Kidney tubule cell (primary cell): Measurements from ENCODE around the gene RPS6KB2.
"Not testable (repeated sequence)": the region's sequence is repeated elsewhere in the genome, so short reads cannot be mapped to it uniquely, and the experiment has no call there.

Source experiments
- DNase-seq: peaks from one replicate; pipeline ENCODE4 v3.0.0-alpha.2; 2018; ENCODE audit warnings: low spot score

RPS6KB2 gene

DNA sequence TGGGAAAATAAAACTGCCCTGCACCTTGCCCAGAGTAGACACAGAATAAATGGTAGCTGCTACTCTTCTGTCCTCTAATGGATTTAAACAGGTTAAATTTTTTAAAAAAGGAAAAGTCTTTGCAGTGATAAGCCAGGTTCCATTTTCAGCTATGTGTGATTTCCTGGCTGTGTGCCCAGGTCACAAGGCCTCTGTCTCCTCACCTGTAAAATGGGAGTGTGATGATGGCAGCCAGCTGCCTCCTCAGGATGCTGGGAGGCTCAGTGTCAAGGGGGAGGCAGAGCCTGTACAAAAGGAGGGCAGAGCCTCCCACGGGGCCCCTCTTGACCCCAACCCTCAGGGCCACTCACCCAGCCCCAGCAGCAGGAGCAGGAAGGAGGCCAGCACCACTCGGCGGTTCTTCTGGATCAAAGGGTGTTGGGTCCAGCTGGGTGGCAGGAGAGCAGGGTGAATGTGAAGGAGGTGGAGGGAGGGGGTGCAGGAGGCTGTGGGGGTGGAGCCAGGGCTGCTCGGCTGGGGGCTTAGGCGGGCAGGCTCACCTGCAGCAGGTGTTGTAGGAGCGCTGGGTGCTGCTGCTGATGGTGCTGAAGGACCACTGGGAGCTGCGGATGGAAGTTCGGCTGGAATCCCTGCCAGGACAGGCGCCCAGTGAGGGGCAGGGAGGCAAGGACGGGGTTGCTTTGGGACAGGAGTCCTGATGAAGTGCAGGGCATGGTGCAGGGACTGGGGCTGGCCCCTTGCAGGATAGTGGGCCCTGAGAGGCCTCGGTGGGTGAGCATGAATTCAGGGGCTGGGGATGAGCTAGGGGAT, 38.9 kb downstream of the RPS6KB2 start:
- no peak for DNase-seq

DNA sequence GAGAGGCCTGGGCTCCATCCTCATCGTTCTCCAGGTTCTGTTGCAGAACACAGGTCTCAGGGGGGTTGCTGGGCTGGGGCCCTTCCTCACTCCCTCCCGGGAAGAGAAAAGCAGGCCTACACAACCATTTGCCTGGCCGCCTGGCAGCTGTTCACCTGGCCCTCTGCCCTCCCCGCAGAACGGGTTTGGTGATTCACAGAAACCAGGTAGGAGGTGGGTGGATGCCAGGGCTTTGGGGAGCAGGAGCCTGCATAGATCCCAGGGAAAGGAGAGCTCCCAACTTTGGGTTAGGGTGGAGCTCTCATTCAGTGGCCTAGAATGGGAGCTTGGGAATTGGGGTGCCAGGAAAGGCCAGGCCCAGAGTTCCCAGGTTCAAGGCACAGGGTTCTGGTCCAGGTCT, 39.8 kb downstream of the RPS6KB2 start:
- peak; percentile 72 for DNase-seq

DNA sequence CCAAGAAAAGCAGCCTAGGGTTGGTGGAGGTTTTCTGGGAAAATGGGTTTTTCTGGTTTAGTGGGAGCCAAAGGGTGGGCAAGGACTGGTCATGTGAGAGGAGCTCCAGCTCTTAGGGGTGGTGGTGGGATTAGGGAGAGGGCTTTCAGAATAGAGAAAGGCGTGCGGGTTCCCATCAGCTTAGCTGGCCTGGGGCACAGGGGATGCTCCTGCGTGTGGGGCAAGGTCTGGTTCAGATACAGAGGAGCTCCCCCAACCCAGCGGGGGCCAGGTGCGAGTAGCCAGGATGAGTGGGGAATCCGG, 40.1 kb downstream of the RPS6KB2 start:
- no peak for DNase-seq

DNA sequence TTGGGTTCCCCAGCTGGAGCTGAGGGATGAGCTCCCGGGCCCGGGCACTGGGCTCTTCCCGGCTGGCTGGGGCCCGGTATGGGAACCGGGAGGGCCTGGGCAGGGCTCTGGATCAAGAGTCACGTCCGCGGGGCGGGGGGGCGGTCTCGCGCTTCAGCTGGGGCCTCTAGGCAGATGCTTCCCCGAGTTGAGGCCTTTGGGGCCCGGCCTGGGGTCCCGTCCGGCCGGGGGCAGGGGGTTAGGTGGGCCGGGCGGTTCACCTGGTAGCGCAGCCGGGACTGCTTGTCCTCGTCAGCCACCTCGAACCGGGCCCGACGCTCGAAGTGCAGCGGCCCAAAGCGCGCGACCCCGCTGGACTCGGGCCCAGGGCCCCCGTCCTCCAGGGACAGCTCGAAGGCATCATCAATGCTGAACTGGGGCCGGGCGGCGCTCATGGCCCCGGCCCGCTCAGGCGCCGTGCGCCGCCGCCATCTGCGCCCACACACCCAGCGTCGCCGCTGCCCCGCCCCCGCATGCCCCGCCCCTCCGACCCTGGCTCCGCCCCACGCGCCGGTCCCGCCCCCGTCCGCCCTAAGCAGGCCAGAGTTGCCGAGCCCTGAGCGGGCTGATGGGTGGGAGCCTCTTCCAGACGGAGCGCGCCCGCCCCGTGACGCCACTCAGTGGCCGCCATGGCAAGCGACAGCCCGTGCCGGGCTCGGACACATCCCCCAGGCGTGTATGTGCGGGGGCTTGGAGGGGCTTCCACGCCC, 40.6 kb downstream of the RPS6KB2 start, which contains the start of gene TMEM134:
TSS of gene TMEM134 (minus strand) at position 493 of the 749 bp plus-strand sequence. CDS start at position 434, 59 bp downstream.
- peak; percentile 92 for DNase-seq

DNA sequence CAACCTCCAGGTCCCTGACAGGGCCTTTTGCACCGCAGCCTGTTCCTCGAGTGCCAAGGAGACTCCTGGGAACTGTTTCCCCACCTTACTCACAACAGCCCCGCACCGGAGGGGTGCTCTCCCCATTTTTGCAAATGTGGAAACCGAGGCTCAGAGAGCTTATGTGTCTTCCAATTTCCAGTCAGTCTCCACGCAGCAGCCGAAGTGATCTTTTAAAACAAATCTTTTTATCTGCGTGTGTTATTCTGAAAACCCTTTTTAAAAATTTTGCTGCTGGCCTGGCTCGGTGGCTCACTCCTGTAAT, 41.2 kb downstream of the RPS6KB2 start:
- DNase-seq: no peak

DNA sequence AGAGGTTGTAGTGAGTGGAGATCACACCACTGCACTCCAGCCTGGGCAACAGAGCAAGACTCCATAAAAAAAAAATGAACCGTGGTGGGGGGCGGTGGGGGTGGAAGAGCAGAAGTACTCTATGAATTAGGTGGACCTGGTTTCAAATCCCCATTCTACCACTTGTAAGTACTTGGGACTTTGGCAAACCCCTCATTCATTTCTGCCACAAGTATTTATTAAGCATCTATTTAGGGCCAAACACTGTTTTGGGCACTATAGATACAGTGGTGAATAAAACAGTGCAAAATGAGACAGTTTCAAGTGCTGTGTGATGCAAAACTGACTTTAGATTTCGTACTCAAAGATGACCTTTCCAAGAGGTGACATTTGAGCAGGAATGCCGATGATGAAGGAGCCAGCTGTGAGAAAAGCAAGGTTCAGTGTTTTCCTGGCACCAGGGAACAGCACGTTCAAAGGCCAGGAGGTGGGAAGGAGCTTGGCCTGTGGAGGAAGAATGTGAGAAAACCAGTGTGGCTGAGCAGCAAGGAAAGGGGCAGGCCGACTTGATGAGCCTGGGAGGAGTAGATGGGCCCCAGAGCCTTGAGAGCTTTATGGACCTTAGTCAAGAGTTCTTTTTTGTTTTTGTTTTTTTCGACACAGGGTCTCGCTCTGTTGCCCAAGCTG, 42.2 kb downstream of the RPS6KB2 start:
- no peak for DNase-seq

DNA sequence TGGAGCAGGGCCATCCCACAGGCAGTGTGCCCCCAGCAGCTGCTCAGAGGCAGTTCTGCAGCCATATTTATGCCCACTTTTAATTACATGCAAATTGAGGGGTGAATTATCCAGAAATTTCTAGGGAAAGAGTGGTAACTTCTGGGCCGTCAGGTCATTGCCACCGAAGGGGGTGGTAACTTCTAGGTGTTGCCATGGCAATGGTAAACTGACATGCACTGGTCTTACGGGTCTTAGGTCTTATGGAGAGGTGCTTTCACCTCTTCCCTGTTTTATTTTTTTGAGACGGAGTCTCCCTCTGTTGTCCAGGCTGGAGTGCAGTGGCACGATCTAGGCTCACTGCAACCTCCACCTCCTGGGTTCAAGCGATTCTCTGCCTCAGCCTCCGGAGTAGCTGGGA, 44.6 kb downstream of the RPS6KB2 start:
- DNase-seq: no peak

DNA sequence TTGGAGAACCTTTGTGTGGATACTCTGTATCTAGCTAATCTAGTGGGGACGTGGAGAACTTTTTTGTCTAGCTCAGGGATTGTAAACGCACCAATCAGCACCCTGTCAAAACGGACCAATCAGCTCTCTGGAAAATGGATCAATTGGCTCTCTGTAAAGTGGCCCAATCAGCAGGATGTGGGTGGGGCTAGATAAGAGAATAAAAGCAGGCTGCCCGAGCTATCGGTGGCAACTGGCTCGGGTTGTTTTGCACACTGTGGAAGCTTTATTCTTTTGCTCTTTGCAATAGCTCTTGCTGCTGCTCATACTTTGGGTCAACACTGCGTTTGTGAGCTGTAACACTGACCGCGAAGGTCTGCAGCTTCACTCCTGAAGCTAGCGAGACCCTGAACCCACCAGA, 48.4 kb downstream of the RPS6KB2 start:
- DNase-seq: not testable (repeated sequence)

DNA sequence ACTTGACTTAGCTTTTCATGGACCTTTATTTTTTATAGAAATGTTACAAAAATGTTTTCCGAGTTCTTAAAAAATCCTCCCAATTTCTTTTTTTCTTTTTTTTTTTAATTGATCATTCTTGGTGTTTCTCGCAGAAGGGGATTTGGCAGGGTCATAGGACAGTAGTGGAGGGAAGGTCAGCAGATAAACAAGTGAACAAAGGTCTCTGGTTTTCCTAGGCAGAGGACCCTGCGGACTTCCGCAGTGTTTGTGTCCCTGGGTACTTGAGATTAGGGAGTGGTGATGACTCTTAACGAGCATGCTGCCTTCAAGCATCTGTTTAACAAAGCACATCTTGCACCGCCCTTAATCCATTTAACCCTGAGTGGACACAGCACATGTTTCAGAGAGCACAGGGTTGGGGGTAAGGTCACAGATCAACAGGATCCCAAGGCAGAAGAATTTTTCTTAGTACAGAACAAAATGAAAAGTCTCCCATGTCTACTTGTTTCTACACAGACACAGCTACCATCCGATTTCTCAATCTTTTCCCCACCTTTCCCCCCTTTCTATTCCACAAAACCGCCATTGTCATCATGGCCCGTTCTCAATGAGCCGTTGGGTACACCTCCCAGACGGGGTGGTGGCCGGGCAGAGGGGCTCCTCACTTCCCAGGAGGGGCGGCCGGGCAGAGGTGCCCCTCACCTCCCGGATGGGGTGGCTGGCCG, 49.2 kb downstream of the RPS6KB2 start:
- not testable (repeated sequence) for DNase-seq

DNA sequence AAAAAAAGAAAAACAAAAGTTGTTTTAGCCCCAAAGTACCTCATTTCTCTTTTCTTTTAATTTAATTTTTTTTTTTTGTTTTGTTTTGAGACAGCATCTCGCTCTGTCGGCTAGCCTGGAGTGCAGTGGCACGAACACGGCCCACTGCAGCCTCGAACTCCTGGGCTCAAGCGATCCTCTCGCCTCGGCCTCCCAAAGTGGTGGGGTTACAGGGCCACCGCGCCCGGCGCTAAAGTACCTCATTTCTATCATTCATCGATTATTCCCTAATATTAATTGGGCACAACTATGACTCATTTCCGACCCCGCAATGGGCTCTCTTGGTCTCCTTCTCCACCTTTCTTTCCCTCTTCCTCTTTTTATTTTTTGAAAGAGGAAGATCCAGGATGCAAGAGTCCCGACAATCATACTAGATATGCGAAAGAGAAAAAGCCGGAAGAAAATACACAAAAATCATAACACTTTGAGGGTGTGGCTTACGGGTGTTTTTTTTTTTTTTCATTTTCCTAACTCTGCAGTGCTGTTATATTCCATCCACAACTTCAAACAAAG, 54.1 kb downstream of the RPS6KB2 start:
- DNase-seq: no peak

DNA sequence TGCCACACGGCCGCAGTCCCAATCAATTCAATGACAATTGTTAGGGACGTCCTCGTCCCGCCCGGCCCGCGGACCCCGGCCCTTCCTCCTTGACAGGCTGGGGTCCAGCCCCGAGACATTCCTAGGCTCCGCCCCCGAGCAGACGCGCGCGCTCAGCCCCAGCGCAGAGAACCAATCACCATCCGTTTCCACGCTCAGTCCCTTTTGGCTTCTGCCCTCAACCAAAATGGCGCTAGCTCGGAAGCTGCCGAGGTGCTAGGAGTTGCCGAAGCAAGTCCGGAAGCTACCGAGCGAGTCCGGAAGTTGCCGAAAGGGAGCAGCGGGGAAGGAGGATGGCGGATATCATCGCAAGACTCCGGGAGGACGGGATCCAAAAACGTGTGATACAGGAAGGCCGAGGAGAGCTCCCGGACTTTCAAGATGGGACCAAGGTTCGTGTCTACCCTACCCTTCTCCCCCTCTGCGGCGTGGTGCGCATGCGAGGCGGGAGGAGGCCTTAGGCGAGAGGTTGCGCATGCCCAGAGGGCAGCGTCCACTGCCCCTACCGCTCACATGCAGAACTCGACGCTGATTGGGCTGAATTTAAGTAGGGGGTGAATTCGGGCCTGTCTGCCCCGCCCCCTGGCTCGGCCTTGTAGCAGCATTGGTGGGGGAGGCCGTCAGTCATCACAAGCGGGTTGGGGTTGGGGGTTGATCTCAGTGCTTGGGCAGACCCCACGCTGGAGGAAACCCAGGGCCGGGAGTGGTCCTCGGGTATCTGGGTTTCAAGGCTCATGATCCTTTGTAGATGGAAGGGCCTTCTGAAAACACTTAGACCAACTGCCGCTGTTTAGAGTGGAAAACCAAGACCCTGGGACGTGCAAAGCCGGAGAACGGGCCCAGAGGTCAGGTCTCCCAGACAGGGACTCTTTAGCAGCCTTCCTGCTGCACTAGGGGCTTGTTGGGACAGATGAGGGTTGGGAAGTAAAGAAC, 54.8 kb downstream of the RPS6KB2 start, which contains the start of gene AIP:
TSS of gene AIP (plus strand) at position 200 of the 972 bp plus-strand sequence. CDS start at position 333, 133 bp downstream.
- peak; percentile 98 for DNase-seq

DNA sequence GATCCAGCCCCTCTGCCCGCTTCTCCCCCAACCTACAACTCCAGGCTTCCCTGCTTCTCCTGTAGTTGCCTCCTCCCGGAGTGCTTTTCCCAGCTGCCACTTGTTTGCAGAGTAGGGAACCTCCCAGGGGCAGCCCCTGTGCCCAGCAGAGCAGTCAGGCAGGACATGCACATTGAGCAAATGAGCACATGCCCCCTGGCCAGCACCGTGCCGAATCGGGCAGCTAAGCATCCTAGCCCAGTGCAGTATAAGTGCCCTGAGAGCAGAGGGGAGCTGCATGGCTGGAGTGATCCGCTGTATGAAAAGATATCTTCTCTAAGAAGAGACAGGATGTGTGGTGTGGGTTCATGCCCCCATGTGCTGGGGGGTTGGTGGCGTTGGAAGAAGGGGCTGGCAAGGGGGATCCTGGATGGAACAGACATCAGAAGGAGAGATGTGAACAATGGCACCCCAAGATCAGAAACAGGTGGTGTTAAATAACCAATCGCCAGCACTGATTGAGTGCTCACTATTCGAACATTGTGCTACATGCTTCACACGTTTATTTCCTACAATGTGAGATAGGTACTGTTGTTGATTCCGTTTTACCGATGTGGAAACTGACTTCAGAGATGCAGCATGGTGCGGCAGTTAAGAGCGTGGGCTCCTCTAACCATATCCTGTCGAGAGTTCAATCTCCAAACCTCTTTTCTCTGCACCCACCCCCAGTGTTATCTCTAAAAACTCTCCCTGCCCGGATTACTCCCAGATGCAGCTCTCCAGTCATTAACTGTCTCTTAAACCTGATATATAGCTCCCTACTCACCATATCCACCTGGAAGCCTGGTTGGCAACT, 55.8 kb downstream of the RPS6KB2 start:
- peak; percentile 51 for DNase-seq

DNA sequence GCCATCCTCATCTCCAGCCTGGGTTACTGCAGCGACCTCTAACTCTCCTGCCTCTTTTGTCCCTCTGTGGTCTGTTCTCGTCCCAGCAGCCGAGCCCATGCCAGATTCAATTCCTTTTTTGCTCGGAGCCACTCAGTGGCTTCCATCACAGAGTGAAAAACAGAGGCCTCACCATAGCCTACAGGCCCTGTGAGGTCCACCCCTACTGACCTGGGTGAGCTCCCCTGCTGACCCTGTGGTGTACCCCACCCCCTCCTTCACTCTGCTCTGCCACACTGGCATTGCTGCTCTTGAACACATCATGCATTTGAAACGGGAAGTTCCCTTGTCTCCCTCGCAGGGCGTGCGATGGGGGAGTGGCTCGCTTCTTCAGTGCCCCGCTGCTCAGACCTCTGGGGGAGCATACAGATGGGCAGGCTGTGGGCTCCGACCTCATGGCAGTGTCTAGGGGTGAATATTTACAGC, 56.6 kb downstream of the RPS6KB2 start:
- DNase-seq: no peak
